Midbrain (tissue), 1 donor: ENCODE data around the gene GDF11.

Source experiments
- DNase-seq: peaks from one replicate; lab custom pipeline; 2025; lab: John Stamatoyannopoulos, UW

The GDF11 gene

DNA sequence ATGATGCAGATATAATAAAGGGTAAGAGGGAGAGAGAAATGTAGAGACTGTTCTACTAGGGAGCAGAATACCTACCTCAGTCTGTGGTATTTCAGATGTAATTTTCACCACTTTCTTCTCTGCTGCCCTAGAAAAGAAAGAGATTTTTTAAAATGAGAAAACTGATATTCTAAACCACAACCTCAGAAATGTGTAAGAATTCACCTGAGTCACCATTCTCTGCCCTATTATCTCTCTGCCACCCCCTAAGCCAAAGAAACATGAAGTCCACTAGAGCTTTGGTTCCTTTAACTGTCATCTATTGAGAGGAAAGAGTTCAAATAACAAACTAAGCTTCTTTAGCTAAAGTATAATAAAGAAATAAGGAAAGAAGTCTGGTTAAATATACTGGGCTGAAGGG is 53.0 kb downstream of the GDF11 start:
- no peak for DNase-seq

DNA sequence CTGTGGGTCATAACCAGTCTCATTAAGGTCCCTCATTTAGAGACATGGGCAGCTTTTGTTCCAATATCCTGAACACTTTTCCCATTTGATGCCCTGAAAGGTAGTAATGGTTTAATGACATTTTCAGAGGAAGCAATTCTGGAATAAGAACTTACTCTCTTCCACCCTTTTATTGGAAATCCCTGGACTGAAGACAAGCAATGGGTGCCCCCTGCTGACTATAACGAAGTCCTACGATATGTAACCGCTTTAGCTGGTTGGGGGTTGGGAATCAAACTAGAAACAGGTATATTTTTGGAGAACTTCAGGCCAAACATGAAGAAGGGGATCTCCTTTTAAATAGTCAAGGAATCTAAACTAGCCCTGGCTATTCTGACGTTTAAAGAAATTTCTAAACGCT is 54.1 kb downstream of the GDF11 start:
- DNase-seq = peak; percentile 52

DNA sequence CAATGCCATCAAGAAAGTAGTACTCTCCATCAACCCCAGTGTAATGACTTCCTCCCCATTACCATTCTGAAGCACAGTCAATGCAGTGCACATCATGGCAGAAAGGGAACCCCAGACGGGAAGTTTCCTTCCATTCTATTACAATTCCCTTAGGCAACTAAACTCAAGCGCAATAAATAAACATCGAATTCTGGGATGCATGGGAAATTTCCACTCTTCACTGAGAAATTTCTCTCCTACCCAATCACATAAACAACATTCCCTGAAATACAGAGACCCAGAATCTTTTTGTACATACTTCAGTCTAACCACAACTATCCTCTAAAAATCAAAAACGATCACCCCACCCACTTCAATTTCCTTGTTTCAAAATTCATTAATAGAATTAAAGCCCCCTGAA is 54.6 kb downstream of the GDF11 start:
- no peak for DNase-seq
